Adrenal gland (tissue), 12 donors: ENCODE data around the gene TRMT11. TPM values are rescaled to one million over a fixed set of nuclear protein-coding genes. Genes with fewer than 3 reads are reported as not detected.
A peak's percentile ranks its signal among the peaks of the same experiment; 100 is the strongest.

Experiments
- DNase-seq, 7 donors: peaks; one replicate each; pipeline ENCODE4 v3.0.0-alpha.2; 2019 to 2020
- H3K27ac ChIP-seq, 5 donors: fragments of 200-600 bp; sonication (generic) in 4 of 5; 1 replicate in 3 of 5; 2 replicates in 2 of 5; pipeline versions ENCODE4 v1.5.1 to v1.8.0; 2016 to 2020; ENCODE audit warnings: mild to moderate bottlenecking in 1 of 5
- H3K27me3 ChIP-seq: fragments of 200-600 bp; 2 replicates; pipeline ENCODE4 v1.8.0; 2021
- H3K36me3 ChIP-seq, 2 donors: fragments of 200-600 bp; replicated peaks in 1 of 2; 1 replicate in 1 of 2; 2 replicates in 1 of 2; pipeline versions ENCODE4 v1.5.1 to v1.8.0; 2018 to 2022
- H3K4me1 ChIP-seq, 2 donors: fragments of 200-600 bp; replicated peaks in 1 of 2; 1 replicate in 1 of 2; 2 replicates in 1 of 2; pipeline versions ENCODE4 v1.5.1 to v1.8.0; 2018 to 2021
- H3K4me3 ChIP-seq, 4 donors: fragments of 200-600 bp; sonication (generic) in 3 of 4; one replicate each; pipeline ENCODE4 v1.5.1; 2016 to 2018
- H3K9me3 ChIP-seq, 3 donors: fragments of 200-600 bp; sonication (generic) in 1 of 3; replicated peaks in 1 of 3; 1 replicate in 2 of 3; 2 replicates in 1 of 3; pipeline versions ENCODE4 v1.5.1 to v1.8.0; 2016 to 2021
- CTCF ChIP-seq, 6 experiments: fragments of 450-650 bp in 4 of 6; fragments of 200-600 bp in 2 of 6; sonication (generic) in 1 of 6; IDR thresholded peaks; 1 replicate in 5 of 6; 2 replicates in 1 of 6; pipeline versions ENCODE4 v1.5.1 to v1.8.0; 2016 to 2021; ENCODE audit warnings: antibody characterized with exemption in 6 of 6, mild to moderate bottlenecking in 2 of 6, moderate library complexity in 1 of 6
- POLR2A ChIP-seq, 2 donors: fragments of 450-650 bp; IDR thresholded peaks; one replicate each; pipeline ENCODE4 v1.6.1; 2017; ENCODE audit warnings: antibody characterized with exemption in 2 of 2, mild to moderate bottlenecking in 2 of 2, moderate library complexity in 1 of 2
- WGBS, 4 donors: extraction: QIAGEN DNeasy Blood & Tissue Kit in 2 of 4; methylation state at CpG; one replicate each; pipeline versions ENCODE4 v1.1.5 to v1.1.7; 2013 to 2017; 5-methylcytosine and 5-hydroxymethylcytosine counted together
- intact Hi-C, 2 donors: fragments of 100-400 bp; cut with DNase I; formaldehyde crosslinking; loops; one replicate each; pipeline versions ENCODE4 v1.14.1 to v1.15.0; 2022 to 2023
- polyA plus RNA-seq, 3 donors: library from polyadenylated mRNA; stranded (reverse); fragments of 200-250 nt in 2 of 3; fragments of 350-450 nt in 1 of 3; fragmentation: Illumina TruSeq in 1 of 3; extraction: RNeasy Lipid Tissue Mini Kit (QIAGEN cat#74804) in 1 of 3; gene quantifications; one replicate each; pipeline ENCODE4 v1.2.3, GENCODE V29; 2013 to 2014
- total RNA-seq, 9 donors: library from RNA; depleted of rRNA in 4 of 9; stranded (reverse); fragments of >200 nt in 4 of 9; fragments of 120-200 nt in 1 of 9; fragmentation: NEBNext Ultra II Directional in 1 of 9; extraction: Animal tissue kit (Norgen Biotek cat#: 25700) in 1 of 9; gene quantifications; one replicate each; pipeline versions ENCODE4 v1.1.0 to v1.2.4, GENCODE V29; 2013 to 2023
- donor health status: healthy with polysubstance abuse.
- donor health status: Bipolar disorder and iron deficiency.
- donor health status: DM: yes; HTN: yes; CAD: no.
- donor health status: DM: no; HTN: no; CAD: no.
- donor health status: DM: no; HTN: no; CAD: no.
- donor health status: DM: yes; HTN: yes; CAD: no.

The TRMT11 gene
- total and polyA plus RNA-seq, 12 donors = 9.7 to 29.9 (median 17.9) TPM

GRCh38 chr6:126038234-126038633 is 51.9 kb downstream of the TRMT11 start:
- intact Hi-C loops = loop anchor here in 1 of 2 donors (10.0 kb wide), 1 partner anchor 127 kb away; no protein-coding TSS in a partner anchor
- Histone ChIP-seq H3K36me3 (no peaks in the 10 kb centered on the region), H3K27me3 (no peaks in the 10 kb centered on the region), H3K27ac (no peak overlapping the region), H3K4me3 (no peak overlapping the region), H3K9me3 (no peaks in the 10 kb centered on the region), H3K4me1 (peaks cover 0 to 19% of the 10 kb centered on the region in 2 donors)
- DNase-seq = no peak
- no peak for TF ChIP-seq POLR2A (IDR thresholded peaks at IDR 0.05)
- no peak for TF ChIP-seq CTCF (IDR thresholded peaks at IDR 0.05)

- 77 to 89% (median 85%) methylated on average over 2 of the region's 2 CpGs for WGBS, 4 donors
- no peaks in the 10 kb centered on the region for H3K36me3 ChIP-seq
- no peaks in the 10 kb centered on the region for H3K9me3 ChIP-seq
- no peak for DNase-seq
- TF ChIP-seq POLR2A (IDR thresholded peaks at IDR 0.05) (no peak), CTCF (IDR thresholded peaks at IDR 0.05) (no peak)
- no peak overlapping the region for H3K4me3 ChIP-seq
- H3K27me3 ChIP-seq = no peaks in the 10 kb centered on the region
- peaks cover 0 to 19% of the 10 kb centered on the region in 2 donors for H3K4me1 ChIP-seq
- H3K27ac ChIP-seq = no peak overlapping the region
- intact Hi-C loops = loop anchor here in 1 of 2 donors (10.0 kb wide), 1 partner anchor 126 kb away; no protein-coding TSS in a partner anchor
Observed at GRCh38 chr6:126039284-126039683, 52.9 kb downstream of the TRMT11 start.

DNA sequence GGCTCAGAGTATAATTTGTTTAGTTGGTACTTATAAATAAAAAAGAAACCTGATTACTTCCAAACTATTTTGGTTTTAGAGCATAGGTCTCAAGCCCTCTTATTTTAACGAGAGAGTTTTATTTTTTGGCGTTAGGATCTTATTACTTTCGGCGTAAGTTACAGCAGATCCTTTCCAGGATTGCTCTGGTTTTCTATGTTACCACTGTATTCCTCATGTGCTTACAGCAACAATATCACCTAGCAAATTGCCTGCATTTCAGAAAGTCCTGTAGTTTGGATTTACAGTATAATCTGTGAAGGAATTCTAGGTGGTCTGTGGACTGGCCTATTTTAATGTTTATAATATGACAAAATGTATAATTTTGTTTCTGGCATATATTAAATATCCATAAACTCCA is 54.1 kb downstream of the TRMT11 start:
- TF ChIP-seq CTCF (IDR thresholded peaks at IDR 0.05) (no peak), POLR2A (IDR thresholded peaks at IDR 0.05) (no peak)
- Histone ChIP-seq H3K36me3 (no peaks in the 10 kb centered on the region), H3K27ac (peak overlapping the region in 3 of 5 donors; percentile 13 to 36 (median 27)), H3K4me1 (peaks cover 0 to 19% of the 10 kb centered on the region in 2 donors), H3K4me3 (no peak overlapping the region), H3K9me3 (no peaks in the 10 kb centered on the region), H3K27me3 (no peaks in the 10 kb centered on the region)
- intact Hi-C loops = no loop called here
- 74 to 88% (median 85%) methylated on average over 4 of the region's 4 CpGs for WGBS, 4 donors
- DNase-seq = no peak

DNA sequence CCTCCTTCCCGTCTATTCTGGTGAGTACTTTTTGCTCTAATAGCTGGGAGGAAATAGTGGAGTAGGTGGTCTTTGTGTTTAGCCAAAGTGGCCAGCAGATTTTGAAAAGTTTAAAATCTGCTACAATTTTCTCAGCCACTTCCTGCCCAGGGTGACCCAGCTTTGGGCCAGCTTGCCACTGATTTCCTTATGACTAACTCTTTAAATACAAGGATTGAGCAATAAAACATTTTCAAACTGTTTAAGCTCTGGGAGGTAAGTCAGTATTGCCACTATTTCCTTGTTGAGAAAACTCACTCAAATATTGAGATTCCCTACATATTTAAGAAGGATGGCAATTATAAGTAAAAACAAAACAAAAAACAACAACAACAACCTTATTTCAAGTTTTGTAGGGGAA is 54.5 kb downstream of the TRMT11 start:
- H3K27ac ChIP-seq = peak overlapping the region in 2 of 5 donors; percentile 27 to 36
- no peak for TF ChIP-seq CTCF (IDR thresholded peaks at IDR 0.05)
- TF ChIP-seq POLR2A (IDR thresholded peaks at IDR 0.05) = no peak
- intact Hi-C loops = no loop called here

More for the DNA sequence above, 54.5 kb downstream of the TRMT11 start:
- 68 to 75% (median 70%) methylated on average over 1 of the region's 1 CpG for WGBS, 4 donors
- Histone ChIP-seq H3K27me3 (no peaks in the 10 kb centered on the region), H3K4me1 (peaks cover 0 to 19% of the 10 kb centered on the region in 2 donors), H3K36me3 (no peaks in the 10 kb centered on the region), H3K9me3 (no peaks in the 10 kb centered on the region), H3K4me3 (no peak overlapping the region)
- peak in 1 of 7 donors; percentile 38 for DNase-seq
